WTC11 (cell line): Measurements from ENCODE around the gene ZNF467. TPM values are rescaled to one million over a fixed set of nuclear protein-coding genes. Genes with fewer than 3 reads are reported as not detected.

Experiments
- GRHL2 ChIP-seq: fragments of 250-450 bp; sonication (Bioruptor Pico); IDR thresholded peaks from 2 replicates; pipeline ENCODE4 v1.8.0; 2022; ENCODE audit warnings: mild to moderate bottlenecking, moderate library complexity; ENCODE audit not compliant: insufficient replicate concordance, severe bottlenecking
- JUN ChIP-seq: sonication (generic); formaldehyde crosslinking; IDR thresholded peaks from 2 replicates; pipeline ENCODE4 v1.8.0; 2023; ENCODE audit warnings: mild to moderate bottlenecking, missing genetic modification reagents
- OVOL2 ChIP-seq: fragments of 250-450 bp; sonication (Bioruptor Pico); IDR thresholded peaks from 2 replicates; pipeline ENCODE4 v1.9.0; 2021; ENCODE audit warnings: mild to moderate bottlenecking, borderline replicate concordance
- ZNF232 ChIP-seq: sonication (generic); formaldehyde crosslinking; IDR thresholded peaks from 2 replicates; pipeline ENCODE4 v1.8.0; 2022; ENCODE audit warnings: mild to moderate bottlenecking, missing genetic modification reagents
- total RNA-seq: library from RNA; stranded (reverse); gene quantifications from 3 replicates; pipeline ENCODE4 v1.2.3, GENCODE V29; 2021
- TF ChIP-seq, protein P1 (sequence below): fragments of 250-450 bp; sonication (Bioruptor Pico); IDR thresholded peaks from 2 replicates; pipeline ENCODE4 v1.9.0; 2021; ENCODE audit warnings: mild to moderate bottlenecking, borderline replicate concordance
- TF ChIP-seq, protein P2 (sequence below): sonication (generic); formaldehyde crosslinking; IDR thresholded peaks from 2 replicates; pipeline ENCODE4 v1.8.1; 2023; ENCODE audit warnings: mild to moderate bottlenecking, missing genetic modification reagents, borderline replicate concordance
- TF ChIP-seq, protein P3 (sequence below): sonication (generic); formaldehyde crosslinking; IDR thresholded peaks from 2 replicates; pipeline ENCODE4 v1.8.1; 2022; ENCODE audit warnings: low read depth, missing genetic modification reagents, borderline replicate concordance
- TF ChIP-seq, protein P4 (sequence below): sonication (generic); formaldehyde crosslinking; conservative IDR thresholded peaks from 2 replicates; pipeline ENCODE4 v1.8.1; 2023; ENCODE audit warnings: mild to moderate bottlenecking, low read depth, missing genetic modification reagents, moderate library complexity
- TF ChIP-seq, protein P5 (sequence below): fragments of 250-450 bp; sonication (Bioruptor Pico); IDR thresholded peaks from 2 replicates; pipeline ENCODE4 v1.9.0; 2021; ENCODE audit warnings: mild to moderate bottlenecking
- TF ChIP-seq, protein P6 (sequence below): sonication (generic); formaldehyde crosslinking; IDR thresholded peaks from 2 replicates; pipeline ENCODE4 v1.8.0; 2023; ENCODE audit warnings: mild to moderate bottlenecking, missing genetic modification reagents

Gene ZNF467
- total RNA-seq, 1 experiment from 2014 or later = 0.70 TPM

DNA sequence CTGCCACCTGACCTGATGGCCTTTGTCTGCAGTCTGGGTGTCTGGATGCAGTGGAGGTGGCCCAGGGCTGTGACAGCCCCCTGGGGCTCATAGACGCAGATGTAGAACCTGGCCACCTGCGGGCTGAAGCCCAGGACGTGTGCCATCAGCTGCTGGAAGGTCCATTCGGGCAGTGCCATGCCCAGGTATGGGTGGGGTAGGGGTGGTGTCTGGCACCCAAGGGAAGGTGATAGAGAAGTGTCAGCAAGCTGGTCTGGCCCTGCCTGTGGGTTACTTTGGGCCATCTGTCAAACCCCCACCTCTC lies 6.1 kb upstream of the ZNF467 start (continued):
- TF ChIP-seq, protein P1, sequence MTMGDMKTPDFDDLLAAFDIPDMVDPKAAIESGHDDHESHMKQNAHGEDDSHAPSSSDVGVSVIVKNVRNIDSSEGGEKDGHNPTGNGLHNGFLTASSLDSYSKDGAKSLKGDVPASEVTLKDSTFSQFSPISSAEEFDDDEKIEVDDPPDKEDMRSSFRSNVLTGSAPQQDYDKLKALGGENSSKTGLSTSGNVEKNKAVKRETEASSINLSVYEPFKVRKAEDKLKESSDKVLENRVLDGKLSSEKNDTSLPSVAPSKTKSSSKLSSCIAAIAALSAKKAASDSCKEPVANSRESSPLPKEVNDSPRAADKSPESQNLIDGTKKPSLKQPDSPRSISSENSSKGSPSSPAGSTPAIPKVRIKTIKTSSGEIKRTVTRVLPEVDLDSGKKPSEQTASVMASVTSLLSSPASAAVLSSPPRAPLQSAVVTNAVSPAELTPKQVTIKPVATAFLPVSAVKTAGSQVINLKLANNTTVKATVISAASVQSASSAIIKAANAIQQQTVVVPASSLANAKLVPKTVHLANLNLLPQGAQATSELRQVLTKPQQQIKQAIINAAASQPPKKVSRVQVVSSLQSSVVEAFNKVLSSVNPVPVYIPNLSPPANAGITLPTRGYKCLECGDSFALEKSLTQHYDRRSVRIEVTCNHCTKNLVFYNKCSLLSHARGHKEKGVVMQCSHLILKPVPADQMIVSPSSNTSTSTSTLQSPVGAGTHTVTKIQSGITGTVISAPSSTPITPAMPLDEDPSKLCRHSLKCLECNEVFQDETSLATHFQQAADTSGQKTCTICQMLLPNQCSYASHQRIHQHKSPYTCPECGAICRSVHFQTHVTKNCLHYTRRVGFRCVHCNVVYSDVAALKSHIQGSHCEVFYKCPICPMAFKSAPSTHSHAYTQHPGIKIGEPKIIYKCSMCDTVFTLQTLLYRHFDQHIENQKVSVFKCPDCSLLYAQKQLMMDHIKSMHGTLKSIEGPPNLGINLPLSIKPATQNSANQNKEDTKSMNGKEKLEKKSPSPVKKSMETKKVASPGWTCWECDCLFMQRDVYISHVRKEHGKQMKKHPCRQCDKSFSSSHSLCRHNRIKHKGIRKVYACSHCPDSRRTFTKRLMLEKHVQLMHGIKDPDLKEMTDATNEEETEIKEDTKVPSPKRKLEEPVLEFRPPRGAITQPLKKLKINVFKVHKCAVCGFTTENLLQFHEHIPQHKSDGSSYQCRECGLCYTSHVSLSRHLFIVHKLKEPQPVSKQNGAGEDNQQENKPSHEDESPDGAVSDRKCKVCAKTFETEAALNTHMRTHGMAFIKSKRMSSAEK (CRISPR knock-in tag) = no peak
- TF ChIP-seq, protein P2, sequence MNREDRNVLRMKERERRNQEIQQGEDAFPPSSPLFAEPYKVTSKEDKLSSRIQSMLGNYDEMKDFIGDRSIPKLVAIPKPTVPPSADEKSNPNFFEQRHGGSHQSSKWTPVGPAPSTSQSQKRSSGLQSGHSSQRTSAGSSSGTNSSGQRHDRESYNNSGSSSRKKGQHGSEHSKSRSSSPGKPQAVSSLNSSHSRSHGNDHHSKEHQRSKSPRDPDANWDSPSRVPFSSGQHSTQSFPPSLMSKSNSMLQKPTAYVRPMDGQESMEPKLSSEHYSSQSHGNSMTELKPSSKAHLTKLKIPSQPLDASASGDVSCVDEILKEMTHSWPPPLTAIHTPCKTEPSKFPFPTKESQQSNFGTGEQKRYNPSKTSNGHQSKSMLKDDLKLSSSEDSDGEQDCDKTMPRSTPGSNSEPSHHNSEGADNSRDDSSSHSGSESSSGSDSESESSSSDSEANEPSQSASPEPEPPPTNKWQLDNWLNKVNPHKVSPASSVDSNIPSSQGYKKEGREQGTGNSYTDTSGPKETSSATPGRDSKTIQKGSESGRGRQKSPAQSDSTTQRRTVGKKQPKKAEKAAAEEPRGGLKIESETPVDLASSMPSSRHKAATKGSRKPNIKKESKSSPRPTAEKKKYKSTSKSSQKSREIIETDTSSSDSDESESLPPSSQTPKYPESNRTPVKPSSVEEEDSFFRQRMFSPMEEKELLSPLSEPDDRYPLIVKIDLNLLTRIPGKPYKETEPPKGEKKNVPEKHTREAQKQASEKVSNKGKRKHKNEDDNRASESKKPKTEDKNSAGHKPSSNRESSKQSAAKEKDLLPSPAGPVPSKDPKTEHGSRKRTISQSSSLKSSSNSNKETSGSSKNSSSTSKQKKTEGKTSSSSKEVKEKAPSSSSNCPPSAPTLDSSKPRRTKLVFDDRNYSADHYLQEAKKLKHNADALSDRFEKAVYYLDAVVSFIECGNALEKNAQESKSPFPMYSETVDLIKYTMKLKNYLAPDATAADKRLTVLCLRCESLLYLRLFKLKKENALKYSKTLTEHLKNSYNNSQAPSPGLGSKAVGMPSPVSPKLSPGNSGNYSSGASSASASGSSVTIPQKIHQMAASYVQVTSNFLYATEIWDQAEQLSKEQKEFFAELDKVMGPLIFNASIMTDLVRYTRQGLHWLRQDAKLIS (CRISPR knock-in tag) = no peak
- TF ChIP-seq JUN (CRISPR knock-in tag) = no peak
- TF ChIP-seq, protein P3, sequence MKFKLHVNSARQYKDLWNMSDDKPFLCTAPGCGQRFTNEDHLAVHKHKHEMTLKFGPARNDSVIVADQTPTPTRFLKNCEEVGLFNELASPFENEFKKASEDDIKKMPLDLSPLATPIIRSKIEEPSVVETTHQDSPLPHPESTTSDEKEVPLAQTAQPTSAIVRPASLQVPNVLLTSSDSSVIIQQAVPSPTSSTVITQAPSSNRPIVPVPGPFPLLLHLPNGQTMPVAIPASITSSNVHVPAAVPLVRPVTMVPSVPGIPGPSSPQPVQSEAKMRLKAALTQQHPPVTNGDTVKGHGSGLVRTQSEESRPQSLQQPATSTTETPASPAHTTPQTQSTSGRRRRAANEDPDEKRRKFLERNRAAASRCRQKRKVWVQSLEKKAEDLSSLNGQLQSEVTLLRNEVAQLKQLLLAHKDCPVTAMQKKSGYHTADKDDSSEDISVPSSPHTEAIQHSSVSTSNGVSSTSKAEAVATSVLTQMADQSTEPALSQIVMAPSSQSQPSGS (CRISPR knock-in tag) = no peak
- TF ChIP-seq, protein P4, sequence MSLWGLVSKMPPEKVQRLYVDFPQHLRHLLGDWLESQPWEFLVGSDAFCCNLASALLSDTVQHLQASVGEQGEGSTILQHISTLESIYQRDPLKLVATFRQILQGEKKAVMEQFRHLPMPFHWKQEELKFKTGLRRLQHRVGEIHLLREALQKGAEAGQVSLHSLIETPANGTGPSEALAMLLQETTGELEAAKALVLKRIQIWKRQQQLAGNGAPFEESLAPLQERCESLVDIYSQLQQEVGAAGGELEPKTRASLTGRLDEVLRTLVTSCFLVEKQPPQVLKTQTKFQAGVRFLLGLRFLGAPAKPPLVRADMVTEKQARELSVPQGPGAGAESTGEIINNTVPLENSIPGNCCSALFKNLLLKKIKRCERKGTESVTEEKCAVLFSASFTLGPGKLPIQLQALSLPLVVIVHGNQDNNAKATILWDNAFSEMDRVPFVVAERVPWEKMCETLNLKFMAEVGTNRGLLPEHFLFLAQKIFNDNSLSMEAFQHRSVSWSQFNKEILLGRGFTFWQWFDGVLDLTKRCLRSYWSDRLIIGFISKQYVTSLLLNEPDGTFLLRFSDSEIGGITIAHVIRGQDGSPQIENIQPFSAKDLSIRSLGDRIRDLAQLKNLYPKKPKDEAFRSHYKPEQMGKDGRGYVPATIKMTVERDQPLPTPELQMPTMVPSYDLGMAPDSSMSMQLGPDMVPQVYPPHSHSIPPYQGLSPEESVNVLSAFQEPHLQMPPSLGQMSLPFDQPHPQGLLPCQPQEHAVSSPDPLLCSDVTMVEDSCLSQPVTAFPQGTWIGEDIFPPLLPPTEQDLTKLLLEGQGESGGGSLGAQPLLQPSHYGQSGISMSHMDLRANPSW (CRISPR knock-in tag) = no peak
- no peak for TF ChIP-seq ZNF232 (CRISPR knock-in tag)
- no peak for TF ChIP-seq GRHL2 (CRISPR knock-in tag)
- TF ChIP-seq, protein P5, sequence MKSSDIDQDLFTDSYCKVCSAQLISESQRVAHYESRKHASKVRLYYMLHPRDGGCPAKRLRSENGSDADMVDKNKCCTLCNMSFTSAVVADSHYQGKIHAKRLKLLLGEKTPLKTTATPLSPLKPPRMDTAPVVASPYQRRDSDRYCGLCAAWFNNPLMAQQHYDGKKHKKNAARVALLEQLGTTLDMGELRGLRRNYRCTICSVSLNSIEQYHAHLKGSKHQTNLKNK (CRISPR knock-in tag) = no peak
- no peak for TF ChIP-seq OVOL2
- TF ChIP-seq, protein P6, sequence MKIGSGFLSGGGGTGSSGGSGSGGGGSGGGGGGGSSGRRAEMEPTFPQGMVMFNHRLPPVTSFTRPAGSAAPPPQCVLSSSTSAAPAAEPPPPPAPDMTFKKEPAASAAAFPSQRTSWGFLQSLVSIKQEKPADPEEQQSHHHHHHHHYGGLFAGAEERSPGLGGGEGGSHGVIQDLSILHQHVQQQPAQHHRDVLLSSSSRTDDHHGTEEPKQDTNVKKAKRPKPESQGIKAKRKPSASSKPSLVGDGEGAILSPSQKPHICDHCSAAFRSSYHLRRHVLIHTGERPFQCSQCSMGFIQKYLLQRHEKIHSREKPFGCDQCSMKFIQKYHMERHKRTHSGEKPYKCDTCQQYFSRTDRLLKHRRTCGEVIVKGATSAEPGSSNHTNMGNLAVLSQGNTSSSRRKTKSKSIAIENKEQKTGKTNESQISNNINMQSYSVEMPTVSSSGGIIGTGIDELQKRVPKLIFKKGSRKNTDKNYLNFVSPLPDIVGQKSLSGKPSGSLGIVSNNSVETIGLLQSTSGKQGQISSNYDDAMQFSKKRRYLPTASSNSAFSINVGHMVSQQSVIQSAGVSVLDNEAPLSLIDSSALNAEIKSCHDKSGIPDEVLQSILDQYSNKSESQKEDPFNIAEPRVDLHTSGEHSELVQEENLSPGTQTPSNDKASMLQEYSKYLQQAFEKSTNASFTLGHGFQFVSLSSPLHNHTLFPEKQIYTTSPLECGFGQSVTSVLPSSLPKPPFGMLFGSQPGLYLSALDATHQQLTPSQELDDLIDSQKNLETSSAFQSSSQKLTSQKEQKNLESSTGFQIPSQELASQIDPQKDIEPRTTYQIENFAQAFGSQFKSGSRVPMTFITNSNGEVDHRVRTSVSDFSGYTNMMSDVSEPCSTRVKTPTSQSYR = no peak
